ENCODE measurements around the gene SLC9A8. TPM values are rescaled to one million over a fixed set of nuclear protein-coding genes. Genes with fewer than 3 reads are reported as not detected.

Gene SLC9A8
- total and polyA plus RNA-seq, 2 of the 4 experiments (the other 2 are of a cell fraction) = 4.1 to 5.0 TPM

GRCh38 chr20:49853640-49854039 is 41.0 kb downstream of the SLC9A8 start:
- dilution Hi-C loops (cut with HindIII; ENCODE audit: low sequenced_read_pairs, unreplicated experiment) (no loop called here), intact Hi-C loops (cut with micrococcal nuclease) (no loop called here), in situ Hi-C loops (cut with MboI; ENCODE audit: low sequenced_read_pairs) (loop anchor here (25.0 kb wide), 1 partner anchor 516 kb away; no protein-coding TSS in a partner anchor)
- ChIA-PET POLR2A (ENCODE audit: unreplicated experiment) (no interaction called here), CTCF (no interaction called here)
- Histone ChIP-seq H3K23ac (ENCODE audit: low read depth, low read length) (no peak overlapping the region), H3K79me1 (ENCODE audit: low read depth in 1 of 2, low read length in 2 of 2) (no peaks in the 10 kb centered on the region), H3K18ac (ENCODE audit: low read depth, low read length) (no peak overlapping the region), H3K4ac (ENCODE audit: low read depth, low read length) (no peak overlapping the region), H2AK5ac (ENCODE audit: low read depth, low read length) (no peak overlapping the region; the same call in 1 of the 2 replicates), H3K56ac (ENCODE audit: extremely low read depth, insufficient read depth, low read length) (no peak overlapping the region), H4K5ac (ENCODE audit: low read depth, low read length) (no peak overlapping the region), H4K91ac (ENCODE audit: insufficient read depth, low read depth, low read length) (no peak overlapping the region; the same call in 1 of the 2 replicates), H3K4me1 (ENCODE audit: control insufficient read depth, insufficient read depth, low read length) (peaks cover 8% of the 10 kb centered on the region), H3K4me3 (ENCODE audit: insufficient read depth, low read depth, low read length) (no peak overlapping the region), H3K9me3 (ENCODE audit: control insufficient read depth, insufficient read depth, low read length) (no peaks in the 10 kb centered on the region), H3K27me3 (ENCODE audit: control insufficient read depth, insufficient read depth, low read length) (no peaks in the 10 kb centered on the region), H2BK15ac (ENCODE audit: low read depth, low read length) (no peak overlapping the region), H4K20me1 (ENCODE audit: insufficient read depth, low read length) (no peaks in the 10 kb centered on the region; the same call in 1 of the 2 replicates), H3K4me2 (ENCODE audit: low read depth, low read length) (no peak overlapping the region), H2AK9ac (replicated peaks; ENCODE audit: low read depth, low read length, poor library complexity) (peak overlapping the region; percentile 48), H2BK20ac (ENCODE audit: low read depth, low read length) (no peak overlapping the region), H3K9me1 (ENCODE audit: insufficient read depth, low read length) (peaks cover 9% of the 10 kb centered on the region), H3K14ac (replicated peaks; ENCODE audit: low read depth, low read length) (no peak overlapping the region), H3K36me3 (ENCODE audit: control insufficient read depth, insufficient read depth, low read length) (peaks cover 21% of the 10 kb centered on the region), H2BK120ac (ENCODE audit: low read depth, low read length) (no peak overlapping the region), H3K9ac (ENCODE audit: low read depth, low read length) (no peak overlapping the region), H4K8ac (ENCODE audit: low read depth in 2 of 2, low read length in 2 of 2) (no peak overlapping the region; a peak in 1 of 4 replicates), H2AFZ (replicated peaks; ENCODE audit: low read length, poor library complexity) (peak overlapping the region; percentile 26), H3K27ac (ENCODE audit: insufficient read depth, low read length) (no peak overlapping the region), H2BK5ac (ENCODE audit: low read depth, low read length, poor library complexity, severe bottlenecking) (no peak overlapping the region)
- BruUV-seq (replicated peaks) = no TSS peak
- DNase-seq (peak; percentile 86), ATAC-seq (ENCODE audit: low read depth) (peak; percentile 82)
- 67% methylated on average over 4 of the region's 5 CpGs; no CpG with 5 or more reads in 1 of the 2 experiments for WGBS, 2 experiments (ENCODE audit: extremely low coverage in 2 of 2, insufficient read length in 1 of 2)
- TF ChIP-seq MAFK (IDR thresholded peaks at IDR 0.05; ENCODE audit: low read depth, low read length) (no peak), FOS (IDR thresholded peaks at IDR 0.05; ENCODE audit: low read depth, low read length) (peak; percentile 65)
